IMR-90 (cell line): Measurements from ENCODE around the gene FAAP20. TPM values are rescaled to one million over a fixed set of nuclear protein-coding genes. Genes with fewer than 3 reads are reported as not detected.

ENCODE experiments used
- ATAC-seq: fragments of 200-7000 bp; cut with Tn5 transposase; 2 replicates; pipeline ENCODE4 v1.9.1; 2020; ENCODE audit warnings: low read depth, mild to moderate bottlenecking, moderate library complexity
- BruUV-seq: library from RNA; stranded (reverse); fragments of 400-500 nt; replicated peaks from 2 replicates; lab custom pipeline; 2021; lab: Mats Ljungman, UMichigan
- CTCF ChIA-PET: fragments of 300-600 bp; formaldehyde crosslinking; extraction: SDS; loops from one replicate; lab custom pipeline; 2021; ENCODE audit warnings: antibody characterized with exemption; lab: Yijun Ruan, JAX
- POLR2A ChIA-PET: fragments of 300-600 bp; sonication (Branson Sonifier 250); formaldehyde crosslinking; loops from one replicate; lab custom pipeline; 2022; ENCODE audit warnings: antibody characterized with exemption; ENCODE audit not compliant: unreplicated experiment; lab: Charles Lee
- DNase-seq: peaks from one replicate; pipeline ENCODE4 v3.0.0; 2013
- H2AFZ ChIP-seq: replicated peaks from 2 replicates; pipeline ENCODE3; 2013; ENCODE audit warnings: low read length, mild to moderate bottlenecking; ENCODE audit not compliant: poor library complexity
- H2AK5ac ChIP-seq: 2 replicates; pipeline ENCODE4 v1.6.1; 2013; ENCODE audit warnings: low read depth, low read length, inconsistent platforms
- H2AK9ac ChIP-seq: replicated peaks from 2 replicates; pipeline ENCODE3; 2013; ENCODE audit warnings: mild to moderate bottlenecking, low read depth, low read length, moderate library complexity; ENCODE audit not compliant: poor library complexity
- H2BK120ac ChIP-seq: 2 replicates; pipeline ENCODE4 v1.6.1; 2013; ENCODE audit warnings: low read depth, low read length, inconsistent platforms
- H2BK15ac ChIP-seq: 3 replicates; pipeline ENCODE4 v1.6.1; 2013; ENCODE audit warnings: low read depth, low read length, inconsistent platforms
- H2BK20ac ChIP-seq: 2 replicates; pipeline ENCODE4 v1.6.1; 2013; ENCODE audit warnings: low read depth, mild to moderate bottlenecking, inconsistent platforms, low read length, moderate library complexity
- H2BK5ac ChIP-seq: 2 replicates; pipeline ENCODE4 v1.6.1; 2013; ENCODE audit warnings: mild to moderate bottlenecking, low read depth, low read length, inconsistent platforms; ENCODE audit not compliant: poor library complexity, severe bottlenecking
- H3K14ac ChIP-seq: replicated peaks from 2 replicates; pipeline ENCODE4 v1.6.1; 2013; ENCODE audit warnings: low read depth, low read length, inconsistent platforms
- H3K18ac ChIP-seq: 2 replicates; pipeline ENCODE4 v1.6.1; 2013; ENCODE audit warnings: low read depth, low read length, control low read depth
- H3K23ac ChIP-seq: 2 replicates; pipeline ENCODE4 v1.6.1; 2013; ENCODE audit warnings: low read depth, low read length, inconsistent platforms
- H3K27ac ChIP-seq: 2 replicates; pipeline ENCODE4 v1.5.1; 2013; ENCODE audit warnings: mild to moderate bottlenecking, control low read depth, low read length; ENCODE audit not compliant: insufficient read depth
- H3K27me3 ChIP-seq: 2 replicates; pipeline ENCODE4 v1.6.1; 2013; ENCODE audit warnings: low read length; ENCODE audit not compliant: control insufficient read depth, insufficient read depth
- H3K36me3 ChIP-seq: 2 replicates; pipeline ENCODE4 v1.6.1; 2013; ENCODE audit warnings: low read length, mixed read lengths; ENCODE audit not compliant: control insufficient read depth, insufficient read depth
- H3K4ac ChIP-seq: 2 replicates; pipeline ENCODE4 v1.6.1; 2013; ENCODE audit warnings: low read depth, low read length, inconsistent platforms
- H3K4me1 ChIP-seq: 2 replicates; pipeline ENCODE4 v1.6.1; 2013; ENCODE audit warnings: low read length, mixed read lengths; ENCODE audit not compliant: control insufficient read depth, insufficient read depth
- H3K4me2 ChIP-seq: 2 replicates; pipeline ENCODE4 v1.6.1; 2013; ENCODE audit warnings: low read depth, mild to moderate bottlenecking, control low read depth, low read length, moderate library complexity
- H3K4me3 ChIP-seq: 2 replicates; pipeline ENCODE4 v1.5.1; 2013; ENCODE audit warnings: low read depth, mild to moderate bottlenecking, control low read depth, low read length, moderate library complexity; ENCODE audit not compliant: insufficient read depth
- H3K56ac ChIP-seq: 2 replicates; pipeline ENCODE4 v1.6.1; 2013; ENCODE audit warnings: low read length, inconsistent platforms; ENCODE audit not compliant: insufficient read depth; ENCODE audit errors: extremely low read depth
- H3K79me1 ChIP-seq, 2 experiments: 2 replicates each; pipeline ENCODE4 v1.6.1; 2013; ENCODE audit warnings: low read length in 2 of 2, inconsistent platforms in 1 of 2, low read depth in 1 of 2
- H3K9ac ChIP-seq: 2 replicates; pipeline ENCODE4 v1.6.1; 2013; ENCODE audit warnings: low read depth, low read length, control low read depth
- H3K9me1 ChIP-seq: 2 replicates; pipeline ENCODE4 v1.6.1; 2013; ENCODE audit warnings: low read length, inconsistent platforms; ENCODE audit not compliant: insufficient read depth
- H3K9me3 ChIP-seq: 2 replicates; pipeline ENCODE4 v1.6.1; 2013; ENCODE audit warnings: low read length; ENCODE audit not compliant: control insufficient read depth, insufficient read depth
- H4K20me1 ChIP-seq: 2 replicates; pipeline ENCODE4 v1.6.1; 2013; ENCODE audit warnings: low read length, inconsistent platforms; ENCODE audit not compliant: insufficient read depth
- H4K5ac ChIP-seq: 2 replicates; pipeline ENCODE4 v1.6.1; 2013; ENCODE audit warnings: mild to moderate bottlenecking, low read depth, low read length, control low read depth
- H4K8ac ChIP-seq, 2 experiments: 2 replicates each; pipeline ENCODE4 v1.6.1; 2013; ENCODE audit warnings: low read depth in 2 of 2, low read length in 2 of 2, control low read depth in 1 of 2, inconsistent platforms in 1 of 2
- H4K91ac ChIP-seq: 2 replicates; pipeline ENCODE4 v1.6.1; 2013; ENCODE audit warnings: low read depth, low read length, inconsistent platforms; ENCODE audit not compliant: insufficient read depth
- BHLHE40 ChIP-seq: fragments of 150-350 bp; IDR thresholded peaks from 2 replicates; pipeline ENCODE4 v1.6.1; 2016; ENCODE audit warnings: mild to moderate bottlenecking, low read depth, low read length
- CEBPB ChIP-seq: IDR thresholded peaks from 2 replicates; pipeline ENCODE4 v1.6.1; 2012; ENCODE audit warnings: low read depth, low read length, improper control_type of control experiment
- CHD1 ChIP-seq: IDR thresholded peaks from 2 replicates; pipeline ENCODE4 v1.6.1; 2012; ENCODE audit warnings: low read depth, low read length, improper control_type of control experiment
- CTCF ChIP-seq: conservative IDR thresholded peaks from 2 replicates; pipeline ENCODE4 v1.5.1; 2012; ENCODE audit warnings: mild to moderate bottlenecking, low read depth, low read length, improper control_type of control experiment
- ELK1 ChIP-seq: fragments of 150-350 bp; IDR thresholded peaks from 2 replicates; pipeline ENCODE4 v1.6.1; 2016; ENCODE audit warnings: low read depth, mild to moderate bottlenecking, low read length, moderate library complexity, borderline replicate concordance
- FOS ChIP-seq: fragments of 150-350 bp; IDR thresholded peaks from 2 replicates; pipeline ENCODE4 v1.6.1; 2016; ENCODE audit warnings: low read depth, low read length
- MAZ ChIP-seq: IDR thresholded peaks from 2 replicates; pipeline ENCODE4 v1.6.1; 2012; ENCODE audit warnings: low read depth, mild to moderate bottlenecking, low read length, improper control_type of control experiment, moderate library complexity, borderline replicate concordance
- MXI1 ChIP-seq: IDR thresholded peaks from 2 replicates; pipeline ENCODE4 v1.6.1; 2012; ENCODE audit warnings: low read depth, mild to moderate bottlenecking, low read length, moderate library complexity, borderline replicate concordance
- POLR2A ChIP-seq: IDR thresholded peaks from 2 replicates; pipeline ENCODE4 v1.6.1; 2012; ENCODE audit warnings: mild to moderate bottlenecking, low read depth, low read length
- RAD21 ChIP-seq: IDR thresholded peaks from 2 replicates; pipeline ENCODE4 v1.6.1; 2012; ENCODE audit warnings: low read length, improper control_type of control experiment
- RCOR1 ChIP-seq: IDR thresholded peaks from 2 replicates; pipeline ENCODE4 v1.6.1; 2012; ENCODE audit warnings: mild to moderate bottlenecking, low read length, improper control_type of control experiment; ENCODE audit not compliant: insufficient replicate concordance
- RFX5 ChIP-seq: IDR thresholded peaks from 2 replicates; pipeline ENCODE4 v1.8.0; 2012; ENCODE audit warnings: low read depth, mild to moderate bottlenecking, low read length, moderate library complexity
- SMC3 ChIP-seq: fragments of 150-350 bp; IDR thresholded peaks from 2 replicates; pipeline ENCODE4 v1.6.1; 2016; ENCODE audit warnings: low read depth, mild to moderate bottlenecking, antibody characterized with exemption, low read length, moderate library complexity
- WGBS, 2 experiments: methylation state at CpG; one replicate each; pipeline versions ENCODE4 v1.1.5 to v1.1.7; 2013; ENCODE audit warnings: missing lambda C conversion rate in 2 of 2; ENCODE audit not compliant: insufficient read length in 1 of 2; ENCODE audit errors: extremely low coverage in 2 of 2; 5-methylcytosine and 5-hydroxymethylcytosine counted together
- dilution Hi-C: fragments of 300-500 bp; cut with HindIII; formaldehyde crosslinking; loops from one replicate; pipeline ENCODE4 v1.14.3; 2018; ENCODE audit warnings: low sequenced_read_pairs; ENCODE audit not compliant: unreplicated experiment
- in situ Hi-C: fragments of 300-500 bp; cut with MboI; formaldehyde crosslinking; loops from 3 replicates; pipeline ENCODE4 v1.14.3; 2019; ENCODE audit warnings: low sequenced_read_pairs, inconsistent platforms, mixed read lengths
- intact Hi-C: fragments of 100-400 bp; cut with micrococcal nuclease; formaldehyde crosslinking; loops from 2 replicates; pipeline ENCODE4 v1.10.0; 2022
- polyA plus RNA-seq, 3 experiments: library from polyadenylated mRNA; depleted of rRNA; stranded (reverse); fragments of >200 nt; gene quantifications; 2 replicates each; pipeline ENCODE4 v1.2.3, GENCODE V29; 2012; ENCODE audit warnings: low replicate concordance in 1 of 3
- total RNA-seq: library from RNA; depleted of rRNA; stranded (reverse); fragments of >200 nt; gene quantifications from 2 replicates; pipeline ENCODE4 v1.2.3, GENCODE V29; 2012

Gene FAAP20
- total and polyA plus RNA-seq, 2 of the 4 experiments (the other 2 are of a cell fraction): 6.5 to 31.5 TPM

GRCh38 chr1:2169200-2169836 lies 25.3 kb downstream of the FAAP20 start:
- no peak overlapping the region for H2BK5ac ChIP-seq
- H4K20me1 ChIP-seq: no peaks in the 10 kb centered on the region
- H3K27me3 ChIP-seq: peaks cover 9% of the 10 kb centered on the region; the same call in 1 of the 2 replicates
- intact Hi-C loops (no loop called here), dilution Hi-C loops (no loop called here), in situ Hi-C loops (no loop called here)
- H4K5ac ChIP-seq: no peak overlapping the region
- no peaks in the 10 kb centered on the region for H3K9me1 ChIP-seq
- H3K56ac ChIP-seq: no peak overlapping the region
- POLR2A ChIA-PET: no interaction called here
- H4K8ac ChIP-seq: no peak overlapping the region
- H3K14ac ChIP-seq: no peak overlapping the region
- H4K91ac ChIP-seq: no peak overlapping the region
- H3K4ac ChIP-seq: no peak overlapping the region
- no peak overlapping the region for H3K4me3 ChIP-seq
- 90% methylated on average over 11 of the region's 43 CpGs; no CpG with 5 or more reads in 1 of the 2 experiments for WGBS, 2 experiments
- no peak overlapping the region for H2BK20ac ChIP-seq
- H3K9ac ChIP-seq: no peak overlapping the region
- TF ChIP-seq CEBPB: no peak
- no peak for TF ChIP-seq SMC3
- TF ChIP-seq CHD1: no peak
- TF ChIP-seq RAD21: no peak
- no peak for TF ChIP-seq CTCF
- TF ChIP-seq BHLHE40: no peak
- no peak for TF ChIP-seq ELK1
- TF ChIP-seq FOS: no peak
- TF ChIP-seq POLR2A: no peak
- TF ChIP-seq MAZ: no peak
- no peak for TF ChIP-seq MXI1
- TF ChIP-seq RFX5: no peak
- TF ChIP-seq RCOR1: no peak
- H3K27ac ChIP-seq: no peak overlapping the region
- no TSS peak for BruUV-seq
- no peaks in the 10 kb centered on the region for H3K36me3 ChIP-seq
- H2AFZ ChIP-seq: no peak overlapping the region
- no peak overlapping the region for H2BK120ac ChIP-seq
- ATAC-seq (no peak), DNase-seq (no peak)
- H3K4me2 ChIP-seq: no peak overlapping the region
- no peak overlapping the region for H2AK5ac ChIP-seq
- no peak overlapping the region for H2AK9ac ChIP-seq
- H3K9me3 ChIP-seq: peaks cover 1% of the 10 kb centered on the region; the same call in 1 of the 2 replicates
- peaks cover 3% of the 10 kb centered on the region for H3K4me1 ChIP-seq
- CTCF ChIA-PET: no interaction called here
- H3K79me1 ChIP-seq: no peaks in the 10 kb centered on the region
- H2BK15ac ChIP-seq: no peak overlapping the region
- no peak overlapping the region for H3K18ac ChIP-seq
- H3K23ac ChIP-seq: no peak overlapping the region
